ENCODE measurements around the gene HIPK1.
"Not testable (repeated sequence)": the region's sequence is repeated elsewhere in the genome, so short reads cannot be mapped to it uniquely, and the experiment has no call there.

The HIPK1 gene

DNA sequence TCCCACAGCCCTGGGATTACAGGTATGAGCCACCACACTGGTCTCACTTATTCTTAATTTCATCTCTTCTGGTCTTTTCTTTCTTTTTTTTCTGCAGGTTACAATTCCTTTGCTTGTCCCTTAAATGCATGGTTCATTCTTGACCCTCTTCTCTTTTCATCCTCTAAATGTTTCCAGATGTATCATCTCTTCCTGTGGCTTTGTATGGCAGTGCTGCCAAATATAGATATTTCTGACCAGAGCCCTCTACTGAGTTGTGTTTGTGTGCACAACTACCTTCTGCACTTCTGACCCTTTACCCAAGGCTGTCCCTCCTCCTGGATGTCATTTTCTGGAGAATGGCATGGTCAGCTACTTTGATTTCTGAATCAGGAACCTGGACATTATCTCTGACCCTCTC lies 82.7 kb downstream of the HIPK1 start:
- no peak for DNase-seq (ENCODE audit: low spot score)

DNA sequence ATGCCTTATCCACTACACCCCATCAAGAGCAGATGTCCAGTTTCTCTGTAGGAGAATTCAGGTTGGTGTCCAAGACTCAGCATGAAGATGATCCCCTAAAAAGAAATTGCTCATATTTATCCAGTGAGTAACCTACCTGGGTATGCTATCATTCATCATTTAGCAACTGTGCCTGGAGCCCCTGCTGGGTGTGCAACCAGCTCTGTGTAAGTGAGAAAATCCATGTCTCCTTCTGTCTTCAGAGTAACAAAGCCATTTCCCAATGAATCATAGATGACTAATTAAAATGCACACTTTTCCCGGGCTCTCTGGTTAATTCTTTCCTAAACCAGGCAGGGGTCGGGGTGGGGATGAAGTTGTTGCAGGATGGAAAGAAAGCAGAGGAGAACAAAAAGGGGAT lies 86.0 kb downstream of the HIPK1 start:
- no peak for DNase-seq (ENCODE audit: low spot score)

DNA sequence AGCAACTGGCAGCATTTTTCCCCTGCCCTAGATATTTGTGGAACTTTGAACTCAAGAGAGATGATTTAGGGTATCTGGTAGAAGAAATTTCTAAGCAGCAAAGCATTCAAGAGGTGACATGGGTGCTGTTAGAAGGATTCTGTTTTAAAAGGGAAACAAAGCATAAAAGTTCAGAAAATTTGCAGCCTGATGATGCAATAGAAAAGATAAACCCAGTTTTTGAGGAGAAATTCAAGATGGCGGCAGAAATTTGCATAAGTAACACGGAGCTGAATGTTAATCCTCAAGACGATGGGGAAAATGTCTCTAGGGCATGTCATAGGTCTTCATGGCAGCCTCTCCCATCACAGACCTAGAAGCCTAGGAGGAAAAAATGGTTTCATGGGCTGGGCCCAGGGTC lies 90.6 kb downstream of the HIPK1 start:
- DNase-seq (ENCODE audit: low spot score): not testable (repeated sequence)

DNA sequence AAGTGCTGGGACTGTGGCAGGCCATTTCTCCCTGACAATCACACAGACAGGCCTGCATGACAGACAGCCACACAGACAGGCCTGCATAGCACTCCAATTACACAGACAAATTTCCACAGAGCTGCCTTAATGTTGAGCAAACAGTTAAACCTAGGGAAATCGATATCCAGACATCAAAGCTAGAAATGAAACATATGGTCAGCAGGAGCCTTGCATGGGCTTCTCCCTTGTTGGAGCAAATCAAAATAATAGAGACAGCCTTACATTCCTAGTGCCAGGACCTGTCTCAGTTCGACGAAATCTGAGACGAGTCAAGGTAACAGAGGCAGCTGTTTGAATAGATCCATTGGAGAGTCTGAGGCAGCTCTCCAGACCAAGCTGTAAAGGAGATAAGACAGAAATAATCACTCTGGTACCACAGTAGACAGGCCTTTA lies 92.6 kb downstream of the HIPK1 start:
- DNase-seq (ENCODE audit: low spot score): no peak

DNA sequence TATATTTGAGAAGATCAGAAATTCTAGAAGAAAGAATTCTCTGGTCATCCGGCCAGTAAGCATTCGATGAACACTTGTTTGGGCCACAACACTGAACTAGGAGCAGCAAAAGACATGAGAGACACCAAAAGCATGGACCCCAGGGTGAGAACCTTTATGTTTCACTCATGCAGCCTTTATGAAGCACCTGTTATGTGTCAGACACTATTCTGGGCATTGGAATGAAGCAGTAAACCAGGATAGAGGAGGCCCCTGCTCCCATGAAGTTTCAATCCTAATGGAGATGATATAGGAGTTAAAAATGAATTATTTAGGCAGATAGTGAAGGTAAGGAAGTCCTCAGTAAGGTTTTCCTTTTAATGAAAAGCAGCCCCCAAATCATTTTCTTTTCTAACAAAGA lies 93.8 kb downstream of the HIPK1 start:
- DNase-seq (ENCODE audit: low spot score): no peak

DNA sequence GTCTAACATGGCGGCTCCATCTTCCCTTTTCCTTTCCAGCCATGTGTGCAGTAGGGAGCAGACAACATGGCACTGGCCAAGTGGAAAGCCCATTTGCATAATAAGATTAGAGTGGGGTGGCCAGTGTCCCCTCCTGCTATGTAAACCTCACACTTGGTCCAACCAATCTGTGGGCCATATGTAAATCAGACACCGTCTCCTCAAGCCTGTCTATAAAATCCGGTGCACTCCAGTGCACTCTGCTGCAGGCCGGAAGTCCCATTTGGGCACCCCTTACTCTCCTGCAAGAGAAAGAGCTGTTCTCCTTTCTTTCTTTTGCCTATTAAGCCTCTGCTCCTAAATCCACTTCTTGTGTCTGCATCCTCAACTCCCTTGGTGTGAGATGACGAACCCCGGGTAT lies 94.3 kb downstream of the HIPK1 start:
- DNase-seq (ENCODE audit: low spot score): no peak

DNA sequence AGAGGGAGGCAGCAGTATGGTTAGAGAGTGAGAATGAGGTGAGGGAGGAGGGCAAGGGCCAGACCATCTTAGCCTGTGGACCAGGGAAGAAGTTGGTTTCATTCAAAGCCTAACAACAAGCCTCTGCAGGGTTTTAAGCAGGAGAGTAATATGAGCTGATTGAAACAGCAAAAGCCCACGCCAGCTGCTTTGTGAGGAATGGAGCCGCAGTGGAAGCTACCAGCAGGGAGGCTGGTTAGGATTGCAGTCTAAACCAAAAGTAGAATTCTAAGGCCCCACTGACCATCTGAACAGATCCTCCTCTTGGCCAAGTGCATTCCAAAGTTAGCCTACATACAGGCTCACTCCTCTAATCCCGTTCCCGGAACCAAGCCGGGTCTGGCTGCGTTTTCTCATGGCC lies 94.9 kb downstream of the HIPK1 start:
- no peak for DNase-seq (ENCODE audit: low spot score)

DNA sequence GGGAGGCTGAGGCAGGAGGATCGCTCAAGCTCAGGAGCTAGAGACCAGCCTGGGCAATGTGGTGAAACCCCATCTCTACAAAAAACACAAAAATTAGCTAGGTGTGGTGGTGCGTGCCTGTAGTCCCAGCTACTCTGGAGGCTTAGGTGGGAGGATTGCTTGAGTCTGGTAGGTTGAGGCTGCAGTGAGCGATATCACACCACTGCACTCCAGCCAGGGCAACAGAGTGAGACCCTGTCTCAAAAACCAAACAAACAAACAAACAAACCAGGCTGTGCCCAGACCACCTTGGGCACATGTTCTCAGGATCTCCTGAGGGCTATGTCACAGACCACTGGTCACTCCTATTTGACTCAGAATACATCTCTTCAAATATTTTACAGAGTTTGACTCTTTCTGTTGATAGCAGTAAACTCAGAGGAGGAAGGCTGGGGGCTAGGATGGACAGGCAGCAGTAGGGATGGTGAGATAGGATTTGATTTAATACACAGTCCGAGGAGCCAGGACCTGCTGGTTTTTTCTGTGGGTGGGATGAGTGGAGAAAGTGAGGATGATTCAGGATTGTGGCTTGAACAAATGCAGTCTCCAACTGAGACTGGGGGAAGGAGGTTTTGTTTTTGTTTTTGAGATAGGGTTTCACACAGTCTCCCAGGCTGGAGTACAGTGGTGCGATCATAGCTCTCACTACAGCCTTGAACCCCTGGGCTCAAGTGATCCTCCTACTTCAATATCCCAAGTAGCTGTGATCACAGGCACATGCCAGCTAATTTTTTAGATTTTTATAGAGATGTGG lies 96.7 kb downstream of the HIPK1 start:
- no peak for DNase-seq (ENCODE audit: low spot score)

DNA sequence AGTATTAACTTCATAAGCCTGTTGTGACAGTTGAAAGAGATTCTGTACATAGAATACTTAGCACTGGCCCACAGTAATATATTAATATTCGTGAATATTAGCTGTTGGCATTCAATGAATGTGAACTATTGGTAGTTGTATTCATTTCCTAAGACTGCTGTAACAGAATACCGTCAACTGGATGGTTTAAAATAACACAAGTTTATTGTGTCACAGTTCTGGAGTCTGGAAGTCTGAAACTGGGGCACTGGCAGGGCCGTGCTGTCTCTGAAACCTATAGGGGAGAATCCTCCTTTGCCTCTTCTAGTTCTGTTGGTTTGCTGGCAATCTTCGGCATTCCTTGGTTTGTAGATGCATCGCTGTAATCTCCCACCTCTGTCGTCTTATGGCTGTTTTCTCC lies 97.7 kb downstream of the HIPK1 start:
- no peak for DNase-seq (ENCODE audit: low spot score)
